SIG-M5 treated with dmso at 0.1 percent for 504 hours (cell line): ENCODE results near the gene RBM15.

Experiments used
- DNase-seq: peaks from one replicate; lab custom pipeline; 2025; ENCODE audit not compliant: unreplicated experiment; lab: John Stamatoyannopoulos, UW

The RBM15 gene

GRCh38 chr1:110350360-110350759 lies 11.2 kb downstream of the RBM15 start:
- DNase-seq: no peak

GRCh38 chr1:110355321-110355720 lies 16.1 kb downstream of the RBM15 start:
- no peak for DNase-seq

- DNase-seq: peak; percentile 41
These were observed 17.2 kb downstream of the RBM15 start for GRCh38 chr1:110356379-110356778.

- no peak for DNase-seq
These were observed 21.3 kb downstream of the RBM15 start for GRCh38 chr1:110360431-110360830.

- no peak for DNase-seq
These were observed 22.7 kb downstream of the RBM15 start for GRCh38 chr1:110361856-110362255.

GRCh38 chr1:110364221-110364620 lies 25.0 kb downstream of the RBM15 start:
- DNase-seq: no peak

GRCh38 chr1:110370827-110371226 lies 31.6 kb downstream of the RBM15 start:
- DNase-seq: no peak

- no peak for DNase-seq
These were observed 36.3 kb downstream of the RBM15 start for GRCh38 chr1:110375490-110375889.

- DNase-seq: peak; percentile 66
These were observed 41.6 kb downstream of the RBM15 start for GRCh38 chr1:110380672-110381283.

GRCh38 chr1:110383251-110383990 lies 44.2 kb downstream of the RBM15 start:
- DNase-seq: no peak

GRCh38 chr1:110384581-110385321 lies 45.6 kb downstream of the RBM15 start:
- no peak for DNase-seq

GRCh38 chr1:110385369-110385768 lies 46.2 kb downstream of the RBM15 start:
- no peak for DNase-seq

GRCh38 chr1:110387048-110387754 lies 48.0 kb downstream of the RBM15 start:
- DNase-seq: no peak

GRCh38 chr1:110390096-110390495 lies 50.9 kb downstream of the RBM15 start:
- DNase-seq: no peak

GRCh38 chr1:110390692-110391245 lies 51.6 kb downstream of the RBM15 start, which contains the start of gene SLC16A4:
Gene SLC16A4, minus strand, starts transcription at chr1:110391026. Its CDS starts 1,703 bp downstream, at chr1:110389323.
- DNase-seq: no peak

- DNase-seq: no peak
These were observed 54.1 kb downstream of the RBM15 start for GRCh38 chr1:110393286-110393685.

GRCh38 chr1:110393691-110394492 lies 54.7 kb downstream of the RBM15 start:
- DNase-seq: no peak

- no peak for DNase-seq
These were observed 55.3 kb downstream of the RBM15 start for GRCh38 chr1:110394493-110394820.
